Gastroesophageal sphincter (tissue), 3 donors: ENCODE results near the gene MS4A6A.

Source experiments
- POLR2AphosphoS5 ChIP-seq: sonication (generic); formaldehyde crosslinking; IDR thresholded peaks from one replicate; pipeline ENCODE4 v1.6.1; 2017; ENCODE audit warnings: antibody characterized with exemption
- TF ChIP-seq, protein P1 (sequence below), 4 experiments: fragments of 200-600 bp in 2 of 4; fragments of 450-650 bp in 2 of 4; sonication (generic) in 1 of 4; IDR thresholded peaks; one replicate each; pipeline ENCODE4 v1.5.1; 2017 to 2019; ENCODE audit warnings: antibody characterized with exemption in 4 of 4, mild to moderate bottlenecking in 2 of 4, moderate library complexity in 2 of 4

DNA sequence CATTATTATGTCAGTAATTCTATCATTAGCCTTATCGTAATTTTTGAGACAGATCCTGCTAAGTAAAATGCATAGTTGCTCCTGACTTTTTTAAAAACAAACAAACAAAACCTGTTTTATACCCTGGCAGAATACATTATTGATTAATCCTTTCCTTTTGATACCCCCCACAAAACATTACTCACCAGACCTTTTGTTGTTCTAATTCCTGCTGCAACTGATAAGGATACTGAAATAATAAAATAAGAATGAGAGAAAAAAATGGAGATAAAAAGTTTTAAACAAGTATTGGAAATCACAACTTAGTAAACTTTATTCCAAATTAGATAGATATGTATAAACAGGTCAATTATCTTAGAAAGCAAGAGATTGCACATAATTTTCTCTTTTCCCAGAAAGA is 31.5 kb upstream of the MS4A6A start:
- TF ChIP-seq, protein P1, sequence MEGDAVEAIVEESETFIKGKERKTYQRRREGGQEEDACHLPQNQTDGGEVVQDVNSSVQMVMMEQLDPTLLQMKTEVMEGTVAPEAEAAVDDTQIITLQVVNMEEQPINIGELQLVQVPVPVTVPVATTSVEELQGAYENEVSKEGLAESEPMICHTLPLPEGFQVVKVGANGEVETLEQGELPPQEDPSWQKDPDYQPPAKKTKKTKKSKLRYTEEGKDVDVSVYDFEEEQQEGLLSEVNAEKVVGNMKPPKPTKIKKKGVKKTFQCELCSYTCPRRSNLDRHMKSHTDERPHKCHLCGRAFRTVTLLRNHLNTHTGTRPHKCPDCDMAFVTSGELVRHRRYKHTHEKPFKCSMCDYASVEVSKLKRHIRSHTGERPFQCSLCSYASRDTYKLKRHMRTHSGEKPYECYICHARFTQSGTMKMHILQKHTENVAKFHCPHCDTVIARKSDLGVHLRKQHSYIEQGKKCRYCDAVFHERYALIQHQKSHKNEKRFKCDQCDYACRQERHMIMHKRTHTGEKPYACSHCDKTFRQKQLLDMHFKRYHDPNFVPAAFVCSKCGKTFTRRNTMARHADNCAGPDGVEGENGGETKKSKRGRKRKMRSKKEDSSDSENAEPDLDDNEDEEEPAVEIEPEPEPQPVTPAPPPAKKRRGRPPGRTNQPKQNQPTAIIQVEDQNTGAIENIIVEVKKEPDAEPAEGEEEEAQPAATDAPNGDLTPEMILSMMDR (IDR thresholded peaks at IDR 0.05): no peak
- TF ChIP-seq POLR2AphosphoS5: no peak
